ENCODE results near the gene PGAM2.
A peak's percentile ranks its signal among the peaks of the same experiment; 100 is the strongest.

PGAM2 gene

DNA sequence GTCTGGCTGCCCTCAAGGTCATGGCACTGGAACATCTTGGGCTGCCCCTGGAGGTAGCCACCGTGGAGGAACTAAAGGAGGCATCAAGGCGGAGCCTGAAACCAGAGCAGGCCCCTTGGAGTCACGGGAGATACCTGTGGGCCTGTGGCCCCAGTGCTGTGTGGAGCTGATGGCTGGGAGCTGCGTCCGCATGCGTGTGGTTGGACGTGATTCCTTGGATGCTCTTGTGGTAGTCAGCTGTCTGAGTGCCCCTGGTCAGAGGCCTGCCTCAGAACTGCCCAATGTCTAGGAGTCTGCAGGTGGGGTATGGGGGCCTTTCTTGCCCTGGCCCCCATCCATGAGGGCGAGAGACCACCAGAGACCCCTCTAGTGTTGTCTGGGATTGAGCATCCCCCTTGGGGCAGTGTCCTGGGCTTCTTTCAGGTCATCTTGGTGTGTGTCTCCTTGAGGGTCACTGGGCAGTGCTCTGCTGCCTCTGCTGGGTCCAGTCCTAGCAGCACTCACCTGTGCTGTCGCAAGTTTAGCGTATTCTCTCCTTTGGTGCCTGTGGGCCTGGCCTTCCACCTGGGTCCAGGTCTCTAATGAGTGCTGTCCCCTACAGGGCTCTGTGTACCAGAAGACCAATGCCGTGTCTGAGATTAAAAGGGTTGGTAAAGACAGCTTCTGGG is 8.1 kb downstream of the PGAM2 start:
- H2BK5ac ChIP-seq (ENCODE audit: low read depth, low read length, poor library complexity, severe bottlenecking): no peak overlapping the region
- no peak overlapping the region for H2BK15ac ChIP-seq (ENCODE audit: low read depth, poor library complexity, severe bottlenecking)
- H4K8ac ChIP-seq (ENCODE audit: low read length): no peak overlapping the region
- no peak overlapping the region for H2BK12ac ChIP-seq (ENCODE audit: low read length in 2 of 2)
- no peak overlapping the region for H3K4ac ChIP-seq (ENCODE audit: low read depth in 1 of 2, low read length in 2 of 2)
- DNase-seq: no peak
- H3K9ac ChIP-seq (ENCODE audit: low read length): no peak overlapping the region
- no peak overlapping the region for H3K4me3 ChIP-seq (ENCODE audit: insufficient read depth in 1 of 2, low read depth in 1 of 2, low read length in 2 of 2)
- no peaks in the 10 kb centered on the region for H3K9me3 ChIP-seq (ENCODE audit: control insufficient read depth, low read length)
- H3K27ac ChIP-seq (ENCODE audit: low read length, poor library complexity, severe bottlenecking): no peak overlapping the region
- no peak overlapping the region for H2AFZ ChIP-seq (ENCODE audit: low read depth, low read length)
- no peaks in the 10 kb centered on the region for H3K4me1 ChIP-seq (ENCODE audit: control insufficient read depth, insufficient read depth, low read depth, low read length)
- H3K36me3 ChIP-seq (ENCODE audit: control insufficient read depth in 1 of 2, insufficient read depth in 2 of 2, low read depth in 1 of 2, low read length in 2 of 2): peaks cover 73 to 96% of the 10 kb centered on the region in 2 experiments
- H2BK120ac ChIP-seq (ENCODE audit: low read depth, low read length): no peak overlapping the region
- no peak overlapping the region for H3K4me2 ChIP-seq (ENCODE audit: low read length, poor library complexity, severe bottlenecking)
- no peak overlapping the region for H3K14ac ChIP-seq (ENCODE audit: low read length in 2 of 2)
- no peaks in the 10 kb centered on the region for H3K27me3 ChIP-seq (ENCODE audit: control insufficient read depth in 1 of 2, insufficient read depth in 1 of 2, low read length in 2 of 2)
- 94% methylated on average over 11 of the region's 11 CpGs for WGBS
- no peak overlapping the region for H4K91ac ChIP-seq (ENCODE audit: low read length)
- H3K79me1 ChIP-seq (replicated peaks; ENCODE audit: low read length, poor library complexity, severe bottlenecking): peaks cover 39% of the 10 kb centered on the region
- no peak overlapping the region for H3K23ac ChIP-seq (ENCODE audit: low read length in 2 of 2)
- no peak overlapping the region for H3K18ac ChIP-seq (ENCODE audit: low read depth in 1 of 2, low read length in 2 of 2)
- no peak overlapping the region for H2AK5ac ChIP-seq (ENCODE audit: low read length, severe bottlenecking)

DNA sequence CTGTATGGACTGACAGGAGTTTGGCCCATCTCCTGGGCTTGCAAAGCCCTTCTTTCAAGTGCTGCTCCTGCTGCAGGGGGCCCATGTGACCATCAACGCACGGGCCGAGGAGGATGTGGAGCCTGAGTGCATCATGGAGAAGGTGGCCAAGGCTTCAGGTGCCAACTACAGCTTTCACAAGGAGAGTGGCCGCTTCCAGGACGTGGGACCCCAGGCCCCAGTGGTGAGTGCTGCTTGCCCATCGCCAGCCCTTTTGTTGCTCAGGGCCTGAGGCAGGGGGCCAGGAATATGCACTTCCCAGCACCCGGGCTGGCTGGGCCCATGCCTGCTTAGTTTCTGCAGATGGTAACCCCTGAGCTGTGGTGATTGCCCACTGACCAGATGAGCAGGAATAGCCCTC is 8.7 kb downstream of the PGAM2 start:
- H3K4ac ChIP-seq (ENCODE audit: low read depth in 1 of 2, low read length in 2 of 2): no peak overlapping the region
- H3K4me3 ChIP-seq (ENCODE audit: insufficient read depth in 1 of 2, low read depth in 1 of 2, low read length in 2 of 2): no peak overlapping the region
- DNase-seq: no peak
- H3K9ac ChIP-seq (ENCODE audit: low read length): no peak overlapping the region
- H2AFZ ChIP-seq (ENCODE audit: low read depth, low read length): no peak overlapping the region
- H3K4me2 ChIP-seq (ENCODE audit: low read length, poor library complexity, severe bottlenecking): no peak overlapping the region
- no peaks in the 10 kb centered on the region for H3K4me1 ChIP-seq (ENCODE audit: control insufficient read depth, insufficient read depth, low read depth, low read length)
- no peaks in the 10 kb centered on the region for H3K9me3 ChIP-seq (ENCODE audit: control insufficient read depth, low read length)
- H3K27me3 ChIP-seq (ENCODE audit: control insufficient read depth in 1 of 2, insufficient read depth in 1 of 2, low read length in 2 of 2): no peaks in the 10 kb centered on the region
- H4K91ac ChIP-seq (ENCODE audit: low read length): no peak overlapping the region
- no peak overlapping the region for H2BK12ac ChIP-seq (ENCODE audit: low read length in 2 of 2)
- H3K14ac ChIP-seq (ENCODE audit: low read length in 2 of 2): no peak overlapping the region
- 93% methylated on average over 7 of the region's 7 CpGs for WGBS
- no peak overlapping the region for H2BK5ac ChIP-seq (ENCODE audit: low read depth, low read length, poor library complexity, severe bottlenecking)
- H3K36me3 ChIP-seq (ENCODE audit: control insufficient read depth in 1 of 2, insufficient read depth in 2 of 2, low read depth in 1 of 2, low read length in 2 of 2): peaks cover 71 to 95% of the 10 kb centered on the region in 2 experiments
- no peak overlapping the region for H2BK120ac ChIP-seq (ENCODE audit: low read depth, low read length)
- no peak overlapping the region for H3K27ac ChIP-seq (ENCODE audit: low read length, poor library complexity, severe bottlenecking)
- H3K18ac ChIP-seq (ENCODE audit: low read depth in 1 of 2, low read length in 2 of 2): no peak overlapping the region
- no peak overlapping the region for H3K23ac ChIP-seq (ENCODE audit: low read length in 2 of 2)
- H2AK5ac ChIP-seq (ENCODE audit: low read length, severe bottlenecking): no peak overlapping the region
- H4K8ac ChIP-seq (ENCODE audit: low read length): no peak overlapping the region
- H2BK15ac ChIP-seq (ENCODE audit: low read depth, poor library complexity, severe bottlenecking): no peak overlapping the region
- H3K79me1 ChIP-seq (replicated peaks; ENCODE audit: low read length, poor library complexity, severe bottlenecking): peaks cover 42% of the 10 kb centered on the region

DNA sequence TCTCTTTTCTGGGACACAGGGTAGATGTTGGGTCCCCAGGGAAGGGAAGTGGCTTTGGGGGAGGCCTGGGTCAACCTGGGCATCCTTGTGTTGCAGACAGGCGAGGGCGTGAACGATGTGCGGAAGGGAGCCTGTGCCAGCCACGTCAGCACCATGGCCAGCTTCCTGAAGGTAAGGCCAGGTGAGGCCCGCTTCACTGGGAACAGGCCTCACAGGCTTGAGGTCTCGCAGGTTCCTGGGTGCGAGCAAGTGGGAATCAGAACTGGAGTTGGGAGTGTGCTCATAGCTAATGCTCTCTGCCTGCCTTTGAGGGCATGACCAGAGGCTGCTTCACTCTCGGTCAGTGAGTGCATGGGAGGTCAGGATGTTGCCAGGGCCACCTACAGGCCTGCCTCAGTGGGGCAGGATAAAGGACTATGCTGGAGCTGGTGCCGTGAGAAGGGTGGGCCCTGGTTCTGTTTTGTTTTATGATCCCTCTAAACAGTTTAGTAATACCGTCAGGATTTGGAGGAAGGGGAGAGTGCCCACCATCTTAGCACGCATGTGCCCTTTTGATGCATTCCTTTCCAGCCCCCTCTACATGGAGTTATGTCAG is 12.5 kb downstream of the PGAM2 start:
- Histone ChIP-seq H3K27me3 (ENCODE audit: control insufficient read depth in 1 of 2, insufficient read depth in 1 of 2, low read length in 2 of 2) (no peaks in the 10 kb centered on the region), H4K8ac (ENCODE audit: low read length) (peak overlapping the region; percentile 36), H2BK12ac (ENCODE audit: low read length in 2 of 2) (no peak overlapping the region), H3K18ac (ENCODE audit: low read depth in 1 of 2, low read length in 2 of 2) (no peak overlapping the region), H2AFZ (ENCODE audit: low read depth, low read length) (no peak overlapping the region), H3K14ac (ENCODE audit: low read length in 2 of 2) (peak overlapping the region in 1 of 2 experiments; percentile 55), H2BK15ac (ENCODE audit: low read depth, poor library complexity, severe bottlenecking) (no peak overlapping the region), H3K4ac (ENCODE audit: low read depth in 1 of 2, low read length in 2 of 2) (no peak overlapping the region), H3K4me2 (ENCODE audit: low read length, poor library complexity, severe bottlenecking) (no peak overlapping the region), H3K23ac (ENCODE audit: low read length in 2 of 2) (no peak overlapping the region), H2BK120ac (ENCODE audit: low read depth, low read length) (no peak overlapping the region), H3K9ac (ENCODE audit: low read length) (no peak overlapping the region), H2AK5ac (ENCODE audit: low read length, severe bottlenecking) (no peak overlapping the region), H3K36me3 (ENCODE audit: control insufficient read depth in 1 of 2, insufficient read depth in 2 of 2, low read depth in 1 of 2, low read length in 2 of 2) (peaks cover 64 to 80% of the 10 kb centered on the region in 2 experiments), H3K4me3 (ENCODE audit: insufficient read depth in 1 of 2, low read depth in 1 of 2, low read length in 2 of 2) (no peak overlapping the region), H2BK5ac (ENCODE audit: low read depth, low read length, poor library complexity, severe bottlenecking) (no peak overlapping the region), H3K79me1 (replicated peaks; ENCODE audit: low read length, poor library complexity, severe bottlenecking) (peaks cover 55% of the 10 kb centered on the region), H4K91ac (ENCODE audit: low read length) (peak overlapping the region; percentile 41), H3K27ac (ENCODE audit: low read length, poor library complexity, severe bottlenecking) (no peak overlapping the region), H3K9me3 (ENCODE audit: control insufficient read depth, low read length) (no peaks in the 10 kb centered on the region), H3K4me1 (ENCODE audit: control insufficient read depth, insufficient read depth, low read depth, low read length) (peaks cover 1% of the 10 kb centered on the region)
- DNase-seq: no peak
- WGBS: 91% methylated on average over 10 of the region's 12 CpGs

DNA sequence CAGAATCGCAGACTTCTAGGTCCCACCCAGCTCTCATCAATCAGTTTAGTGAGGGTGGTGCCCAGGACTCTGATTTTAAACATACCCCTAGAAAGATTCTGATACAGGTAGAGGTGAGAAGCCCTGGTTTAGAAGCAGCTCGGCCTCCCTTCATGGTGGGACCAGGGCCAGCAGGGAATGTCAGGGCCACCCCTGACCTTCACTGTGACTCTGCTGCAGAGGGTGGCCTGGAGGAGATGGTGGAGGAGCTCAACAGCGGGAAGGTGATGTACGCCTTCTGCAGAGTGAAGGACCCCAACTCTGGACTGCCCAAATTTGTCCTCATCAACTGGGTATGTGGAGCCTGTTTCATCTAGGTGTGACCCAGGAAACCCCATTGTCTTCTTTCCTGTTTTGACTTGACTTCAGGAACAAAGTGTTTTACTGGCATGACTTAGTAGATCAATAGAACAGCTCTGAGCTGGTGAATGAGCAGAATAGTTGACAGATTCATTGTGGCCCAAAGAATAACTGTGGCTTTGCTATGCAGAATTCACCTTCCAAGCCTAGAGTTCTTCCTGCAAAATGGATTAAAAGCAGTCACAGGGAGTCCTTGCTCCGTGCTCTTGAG is 13.7 kb downstream of the PGAM2 start:
- H2AFZ ChIP-seq (ENCODE audit: low read depth, low read length): no peak overlapping the region
- peaks cover 1% of the 10 kb centered on the region for H3K4me1 ChIP-seq (ENCODE audit: control insufficient read depth, insufficient read depth, low read depth, low read length)
- H3K27ac ChIP-seq (ENCODE audit: low read length, poor library complexity, severe bottlenecking): no peak overlapping the region
- H4K8ac ChIP-seq (ENCODE audit: low read length): no peak overlapping the region
- H4K91ac ChIP-seq (ENCODE audit: low read length): no peak overlapping the region
- H2AK5ac ChIP-seq (ENCODE audit: low read length, severe bottlenecking): no peak overlapping the region
- H3K4ac ChIP-seq (ENCODE audit: low read depth in 1 of 2, low read length in 2 of 2): no peak overlapping the region
- no peak overlapping the region for H2BK120ac ChIP-seq (ENCODE audit: low read depth, low read length)
- no peak overlapping the region for H2BK5ac ChIP-seq (ENCODE audit: low read depth, low read length, poor library complexity, severe bottlenecking)
- no peak for DNase-seq
- no peak overlapping the region for H2BK12ac ChIP-seq (ENCODE audit: low read length in 2 of 2)
- no peaks in the 10 kb centered on the region for H3K27me3 ChIP-seq (ENCODE audit: control insufficient read depth in 1 of 2, insufficient read depth in 1 of 2, low read length in 2 of 2)
- H3K79me1 ChIP-seq (replicated peaks; ENCODE audit: low read length, poor library complexity, severe bottlenecking): peaks cover 45% of the 10 kb centered on the region
- over 99% methylated on average over 4 of the region's 5 CpGs for WGBS
- H3K18ac ChIP-seq (ENCODE audit: low read depth in 1 of 2, low read length in 2 of 2): no peak overlapping the region
- H3K4me2 ChIP-seq (ENCODE audit: low read length, poor library complexity, severe bottlenecking): no peak overlapping the region
- H2BK15ac ChIP-seq (ENCODE audit: low read depth, poor library complexity, severe bottlenecking): no peak overlapping the region
- no peak overlapping the region for H3K4me3 ChIP-seq (ENCODE audit: insufficient read depth in 1 of 2, low read depth in 1 of 2, low read length in 2 of 2)
- H3K36me3 ChIP-seq (ENCODE audit: control insufficient read depth in 1 of 2, insufficient read depth in 2 of 2, low read depth in 1 of 2, low read length in 2 of 2): peaks cover 59 to 77% of the 10 kb centered on the region in 2 experiments
- no peak overlapping the region for H3K23ac ChIP-seq (ENCODE audit: low read length in 2 of 2)
- H3K14ac ChIP-seq (ENCODE audit: low read length in 2 of 2): no peak overlapping the region
- H3K9me3 ChIP-seq (ENCODE audit: control insufficient read depth, low read length): no peaks in the 10 kb centered on the region
- no peak overlapping the region for H3K9ac ChIP-seq (ENCODE audit: low read length)
